Esophagus (tissue), 2 donors: ENCODE data around the gene NCAPD3. TPM values are rescaled to one million over a fixed set of nuclear protein-coding genes. Genes with fewer than 3 reads are reported as not detected.

Experiments
- H3K27ac ChIP-seq, 2 donors: one replicate each; pipeline ENCODE4 v1.5.1; 2013; ENCODE audit warnings: low read depth in 2 of 2, mild to moderate bottlenecking in 2 of 2, inconsistent platforms in 1 of 2, low read length in 1 of 2, moderate library complexity in 1 of 2
- H3K27me3 ChIP-seq, 2 donors: one replicate each; pipeline ENCODE4 v1.6.1; 2013; ENCODE audit warnings: low read length in 2 of 2, control low read depth in 1 of 2, mild to moderate bottlenecking in 1 of 2; ENCODE audit not compliant: insufficient read depth in 2 of 2, control insufficient read depth in 1 of 2
- H3K36me3 ChIP-seq, 2 donors: one replicate each; pipeline ENCODE4 v1.6.1; 2013; ENCODE audit warnings: low read length in 1 of 2; ENCODE audit not compliant: control insufficient read depth in 2 of 2, insufficient read depth in 2 of 2
- H3K4me1 ChIP-seq, 2 donors: one replicate each; pipeline ENCODE4 v1.6.1; 2013; ENCODE audit warnings: low read length in 1 of 2; ENCODE audit not compliant: control insufficient read depth in 2 of 2, insufficient read depth in 2 of 2
- H3K4me3 ChIP-seq, 2 donors: one replicate each; pipeline ENCODE4 v1.5.1; 2013; ENCODE audit warnings: low read length in 2 of 2, mild to moderate bottlenecking in 2 of 2, low read depth in 1 of 2, moderate library complexity in 1 of 2
- H3K9me3 ChIP-seq, 2 donors: one replicate each; pipeline ENCODE4 v1.6.1; 2013; ENCODE audit warnings: mild to moderate bottlenecking in 2 of 2, low read depth in 1 of 2, low read length in 1 of 2, moderate library complexity in 1 of 2; ENCODE audit not compliant: control insufficient read depth in 2 of 2, insufficient read depth in 1 of 2
- WGBS, 2 donors: extraction: QIAGEN DNeasy Blood & Tissue Kit; methylation state at CpG; one replicate each; pipeline ENCODE4 v1.1.7; 2013; 5-methylcytosine and 5-hydroxymethylcytosine counted together
- polyA plus RNA-seq, 2 donors: library from polyadenylated mRNA; stranded (reverse); fragments of 200-250 nt; gene quantifications; one replicate each; pipeline ENCODE4 v1.2.3, GENCODE V29; 2013
- donor health status: healthy with polysubstance abuse.
- donor health status: Bipolar disorder and iron deficiency.

NCAPD3 gene
- polyA plus RNA-seq, 2 donors, result 4.7 to 8.9 TPM

- no peaks in the 10 kb centered on the region for H3K27me3 ChIP-seq
- 90 to 91% methylated on average over 5 of the region's 5 CpGs for WGBS, 2 donors
- H3K4me1 ChIP-seq, result no peaks in the 10 kb centered on the region
- H3K4me3 ChIP-seq, result no peak overlapping the region
- no peaks in the 10 kb centered on the region for H3K9me3 ChIP-seq
- no peak overlapping the region for H3K27ac ChIP-seq
- H3K36me3 ChIP-seq, result no peaks in the 10 kb centered on the region
These were observed 113.4 kb downstream of the NCAPD3 start for GRCh38 chr11:134110252-134110815.

Other genes starting within 250 kb of the NCAPD3 start
- gene JAM3, start 154.9 kb downstream of the NCAPD3 start, polyA plus RNA-seq, result 1 to 10 TPM; 2.5 to 5.5 TPM
- gene VPS26B, start 704 bp upstream of the NCAPD3 start, polyA plus RNA-seq, result 10 to 100 TPM; 13.0 to 17.7 TPM
- gene THYN1, start 29.4 kb upstream of the NCAPD3 start, polyA plus RNA-seq, result 10 to 100 TPM; 22.0 to 26.8 TPM
- 10 to 100 TPM; 13.9 to 15.2 TPM for gene ACAD8, start 29.6 kb upstream of the NCAPD3 start, polyA plus RNA-seq
- gene GLB1L3, start 52.4 kb upstream of the NCAPD3 start, polyA plus RNA-seq, result under 1 TPM; 0.04 to 0.08 TPM
- 1 to 10 TPM; 2.4 to 3.2 TPM for gene GLB1L2, start 108.0 kb upstream of the NCAPD3 start, polyA plus RNA-seq
- gene B3GAT1, start 188.3 kb upstream of the NCAPD3 start, polyA plus RNA-seq, result under 1 TPM; 0.02 to 0.10 TPM